ENCODE measurements around the gene ZNF302.
"Not testable (repeated sequence)": the region's sequence is repeated elsewhere in the genome, so short reads cannot be mapped to it uniquely, and the experiment has no call there.

- not testable (repeated sequence) for TF ChIP-seq CTCF (IDR thresholded peaks at IDR 0.05; ENCODE audit: low read depth, low read length); POLR2A (IDR thresholded peaks at IDR 0.05; ENCODE audit: extremely low read depth, insufficient read length)
These were observed 9.3 kb upstream of the ZNF302 start for GRCh38 chr19:34668077-34668689.
